Raji (cell line): ENCODE results near the gene GARRE1.

Experiments
- POLR2A ChIP-seq: IDR thresholded peaks from 2 replicates; pipeline ENCODE4 v1.6.1; 2011; ENCODE audit warnings: low read depth, low read length, control low read depth; ENCODE audit not compliant: insufficient read depth

GARRE1 gene, protein sequence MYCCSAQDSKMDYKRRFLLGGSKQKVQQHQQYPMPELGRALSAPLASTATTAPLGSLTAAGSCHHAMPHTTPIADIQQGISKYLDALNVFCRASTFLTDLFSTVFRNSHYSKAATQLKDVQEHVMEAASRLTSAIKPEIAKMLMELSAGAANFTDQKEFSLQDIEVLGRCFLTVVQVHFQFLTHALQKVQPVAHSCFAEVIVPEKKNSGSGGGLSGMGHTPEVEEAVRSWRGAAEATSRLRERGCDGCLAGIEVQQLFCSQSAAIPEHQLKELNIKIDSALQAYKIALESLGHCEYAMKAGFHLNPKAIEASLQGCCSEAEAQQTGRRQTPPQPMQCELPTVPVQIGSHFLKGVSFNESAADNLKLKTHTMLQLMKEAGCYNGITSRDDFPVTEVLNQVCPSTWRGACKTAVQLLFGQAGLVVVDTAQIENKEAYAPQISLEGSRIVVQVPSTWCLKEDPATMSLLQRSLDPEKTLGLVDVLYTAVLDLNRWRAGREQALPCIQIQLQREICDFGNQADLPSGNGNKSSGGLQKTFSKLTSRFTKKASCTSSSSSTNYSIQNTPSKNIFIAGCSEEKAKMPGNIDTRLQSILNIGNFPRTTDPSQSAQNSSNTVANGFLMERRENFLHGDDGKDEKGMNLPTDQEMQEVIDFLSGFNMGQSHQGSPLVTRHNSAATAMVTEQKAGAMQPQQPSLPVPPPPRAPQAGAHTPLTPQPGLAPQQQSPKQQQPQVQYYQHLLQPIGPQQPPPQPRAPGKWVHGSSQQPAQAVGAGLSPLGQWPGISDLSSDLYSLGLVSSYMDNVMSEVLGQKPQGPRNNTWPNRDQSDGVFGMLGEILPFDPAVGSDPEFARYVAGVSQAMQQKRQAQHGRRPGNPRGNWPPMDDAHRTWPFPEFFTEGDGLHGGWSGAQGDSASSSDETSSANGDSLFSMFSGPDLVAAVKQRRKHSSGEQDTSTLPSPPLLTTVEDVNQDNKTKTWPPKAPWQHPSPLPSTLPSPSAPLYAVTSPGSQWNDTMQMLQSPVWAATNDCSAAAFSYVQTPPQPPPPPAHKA (N-terminal part only)

DNA sequence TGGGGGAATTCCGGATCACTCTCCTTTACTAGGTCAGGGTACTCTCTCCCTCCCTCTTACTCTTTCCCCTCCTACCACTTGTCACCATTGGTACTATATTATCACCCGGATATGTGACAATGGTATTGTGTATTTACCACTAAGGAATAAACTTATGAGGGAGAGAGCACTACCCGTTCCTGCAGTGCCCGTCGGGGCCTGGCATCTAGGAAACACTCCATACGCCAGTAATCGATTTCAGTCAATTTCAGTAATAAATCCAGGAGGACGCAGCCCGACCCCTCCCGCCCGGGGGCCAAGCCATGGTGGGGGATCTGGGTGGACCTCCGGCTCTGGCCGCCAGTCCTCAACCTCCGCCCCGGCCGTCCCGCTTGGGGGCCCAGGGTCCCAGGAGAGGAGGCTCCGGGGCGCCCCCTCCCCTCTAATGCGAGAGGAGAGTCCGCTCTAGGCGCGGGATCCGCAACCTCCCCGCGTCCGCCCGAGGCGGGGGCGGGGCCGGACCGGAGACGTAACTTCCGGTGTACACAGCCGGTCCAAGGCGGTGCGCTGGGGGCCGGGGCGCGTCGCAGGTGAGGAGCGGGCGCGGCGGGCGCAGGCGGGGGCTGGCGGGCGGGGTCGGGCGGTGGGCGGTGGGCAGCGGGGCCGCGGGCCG, at the start of gene GARRE1:
Gene GARRE1 (plus strand): TSS at position 509 of the 652 bp plus-strand sequence. CDS start 45,920 bp downstream, outside the sequence.
- TF ChIP-seq POLR2A = peak; percentile 79

GRCh38 chr19:34208291-34208884, 46.0 kb upstream of the GARRE1 start:
- no peak for TF ChIP-seq POLR2A

GRCh38 chr19:34209726-34210125, 44.6 kb upstream of the GARRE1 start:
- TF ChIP-seq POLR2A = no peak

- TF ChIP-seq POLR2A = no peak
Observed at GRCh38 chr19:34213283-34213682, 41.1 kb upstream of the GARRE1 start.

DNA sequence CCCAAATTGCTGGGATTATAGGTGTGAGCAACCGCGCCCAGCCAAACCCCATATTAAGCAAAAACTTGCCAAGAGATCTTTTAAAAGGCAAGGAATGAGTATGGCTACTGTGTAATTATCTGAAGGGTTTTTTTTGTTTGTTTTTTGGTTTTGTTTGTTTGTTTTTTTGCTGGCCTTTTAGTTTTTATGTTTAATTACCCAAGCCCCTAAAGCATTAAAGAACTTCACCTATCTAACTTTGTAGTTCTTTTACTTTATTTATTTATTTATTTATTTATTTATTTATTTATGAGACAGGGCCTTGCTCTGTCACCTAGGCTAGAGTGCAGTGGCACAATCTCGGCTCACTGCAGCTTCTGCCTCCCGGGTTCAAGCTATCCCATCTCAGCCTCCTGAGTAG, 40.3 kb upstream of the GARRE1 start:
- TF ChIP-seq POLR2A = no peak

DNA sequence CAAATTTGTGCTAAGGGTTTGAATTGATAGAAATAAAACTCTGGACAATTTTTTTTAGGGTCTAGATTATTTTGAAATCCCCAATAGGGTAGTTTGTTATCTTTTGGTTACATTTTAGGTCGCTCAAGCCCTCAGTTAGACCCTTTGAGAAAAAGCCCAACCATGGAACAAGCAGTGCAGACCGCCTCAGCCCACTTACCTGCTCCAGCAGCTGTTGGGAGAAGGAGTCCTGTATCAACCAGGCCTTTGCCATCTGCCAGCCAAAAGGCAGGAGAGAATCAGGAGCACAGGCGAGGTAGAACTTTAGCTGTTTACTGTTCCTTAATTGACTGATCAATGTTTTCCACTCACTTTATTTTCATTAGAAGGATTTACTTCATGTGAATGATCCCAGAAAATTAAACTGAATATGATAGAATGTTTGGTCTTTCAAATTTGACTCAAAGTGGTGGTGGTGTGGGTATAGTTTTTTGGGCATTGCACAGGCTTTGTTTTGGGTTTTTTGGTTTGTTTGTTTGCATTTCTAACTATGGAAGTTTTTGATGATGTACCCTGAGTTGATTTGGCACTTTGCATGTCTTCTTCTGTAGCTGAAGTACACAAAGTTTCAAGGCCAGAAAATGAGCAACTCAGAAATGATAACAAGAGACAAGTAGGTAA, 39.2 kb upstream of the GARRE1 start:
- TF ChIP-seq POLR2A = no peak

- no peak for TF ChIP-seq POLR2A
Observed at GRCh38 chr19:34215666-34216038, 38.7 kb upstream of the GARRE1 start.

DNA sequence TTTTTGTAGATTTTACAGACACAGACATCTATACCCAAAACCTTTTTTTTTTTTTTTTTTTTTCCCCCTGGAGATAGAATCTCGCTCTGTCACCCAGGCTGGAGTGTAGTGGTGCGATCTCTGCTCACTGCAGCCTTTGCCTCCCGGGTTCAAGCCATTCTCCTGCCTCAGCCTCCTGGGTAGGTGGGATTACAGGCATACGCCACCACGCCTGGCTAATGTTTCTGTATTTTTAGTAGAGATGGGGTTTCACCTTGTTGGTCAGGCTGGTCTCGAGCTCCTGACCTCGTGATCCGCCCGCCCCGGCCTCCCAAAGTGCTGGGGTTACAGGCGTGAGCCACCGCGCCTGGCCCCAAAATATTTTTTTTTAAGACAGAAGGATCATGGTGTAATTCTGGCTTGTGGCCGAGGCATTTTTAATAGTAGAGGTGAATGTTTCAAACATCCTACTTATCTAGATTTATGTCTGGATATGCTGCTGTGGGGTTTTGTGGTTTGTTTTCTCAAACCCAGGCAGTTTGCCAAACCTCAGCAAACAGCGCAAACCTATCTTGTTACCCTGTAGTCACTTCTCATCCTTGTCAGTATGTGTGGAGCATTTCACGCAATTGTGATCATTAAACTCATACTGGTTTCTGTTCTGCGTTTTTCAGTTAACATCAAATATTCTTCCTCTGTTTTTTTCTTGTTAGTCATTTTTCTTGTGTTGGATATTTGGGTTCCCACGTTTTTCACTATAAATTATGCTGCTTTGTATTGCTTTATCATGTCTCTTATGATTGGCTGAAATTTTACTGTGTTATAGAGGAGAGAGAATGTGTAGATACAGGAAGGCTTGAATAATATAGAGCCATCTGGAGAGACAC, 36.2 kb upstream of the GARRE1 start:
- TF ChIP-seq POLR2A = no peak

GRCh38 chr19:34218818-34219164, 35.6 kb upstream of the GARRE1 start:
- no peak for TF ChIP-seq POLR2A

DNA sequence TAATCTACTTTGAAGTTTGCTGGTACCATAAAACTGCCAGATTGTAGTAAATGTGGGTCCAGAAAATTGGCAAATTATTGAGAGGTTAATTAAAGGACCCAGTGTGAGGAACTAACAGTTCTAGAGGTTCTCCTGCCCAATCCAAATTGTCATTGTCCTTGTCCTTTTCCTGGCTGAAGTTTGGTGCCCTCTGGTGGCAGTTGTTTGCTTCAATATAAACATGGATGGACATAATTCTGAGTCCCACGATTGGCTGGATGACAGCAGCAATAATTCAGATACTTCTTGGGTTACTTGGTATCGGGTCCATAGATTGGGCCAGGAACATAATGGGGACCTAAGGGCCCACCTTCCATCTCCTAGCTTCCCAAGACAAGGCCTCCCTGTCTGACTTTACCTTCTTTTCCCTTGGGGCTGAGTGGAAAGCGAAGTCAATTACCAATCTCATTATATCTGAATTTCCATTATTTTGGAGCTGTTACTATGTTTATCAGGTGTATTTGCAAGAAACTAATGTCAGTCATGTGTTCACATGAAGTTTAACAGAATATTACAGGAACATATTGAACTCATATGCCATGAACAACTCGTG, 33.8 kb upstream of the GARRE1 start:
- no peak for TF ChIP-seq POLR2A

- no peak for TF ChIP-seq POLR2A
Observed at GRCh38 chr19:34222386-34222785, 32.0 kb upstream of the GARRE1 start.

DNA sequence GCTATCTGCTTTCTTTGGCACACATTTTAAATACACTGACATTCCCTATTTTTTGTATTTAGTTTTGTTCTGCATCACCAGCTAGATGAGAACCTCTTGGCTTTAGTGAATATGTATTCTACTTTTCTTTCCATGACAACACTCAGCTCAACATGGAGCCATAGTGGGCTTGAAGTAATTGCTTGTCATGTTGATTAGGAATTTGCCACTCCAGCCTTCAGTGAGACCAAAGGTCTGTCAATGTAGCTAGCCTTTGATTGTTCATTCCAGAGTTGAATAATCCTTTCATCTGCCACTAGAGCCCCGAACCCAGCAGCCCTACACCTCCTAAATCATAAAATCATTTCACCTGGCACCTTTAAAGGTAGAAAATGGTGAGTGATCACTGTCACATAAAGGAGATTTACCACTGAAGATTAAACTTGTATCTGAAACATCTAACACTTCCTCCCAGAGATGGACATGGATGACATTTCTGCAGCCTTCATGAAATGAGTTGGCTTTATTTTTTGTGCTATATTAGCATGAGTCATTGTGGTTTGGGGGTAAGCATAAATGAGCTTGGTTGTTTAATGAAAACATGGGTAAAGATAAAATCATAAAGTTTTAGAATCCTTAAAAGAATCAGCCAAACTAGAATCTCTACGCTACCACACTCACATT, 29.2 kb upstream of the GARRE1 start:
- TF ChIP-seq POLR2A = no peak

- TF ChIP-seq POLR2A = no peak
Observed at GRCh38 chr19:34225659-34226015, 28.7 kb upstream of the GARRE1 start.
